HFFc6 (cell line): Measurements from ENCODE around the gene SERPINB8. TPM values are rescaled to one million over a fixed set of nuclear protein-coding genes. Genes with fewer than 3 reads are reported as not detected.

ENCODE experiments used
- DNase-seq: peaks from one replicate; pipeline ENCODE4 v3.0.0-alpha.2; 2018
- H3K27ac Mint-ChIP-seq: 2 replicates; pipeline ENCODE4 v1.8.0; 2020; ENCODE audit warnings: mild to moderate bottlenecking, mixed read lengths
- H3K27me3 Mint-ChIP-seq: 2 replicates; pipeline ENCODE4 v1.8.0; 2021; ENCODE audit warnings: mild to moderate bottlenecking, moderate library complexity, mixed read lengths; ENCODE audit not compliant: insufficient read depth
- H3K36me3 Mint-ChIP-seq: 2 replicates; pipeline ENCODE4 v1.8.0; 2021; ENCODE audit warnings: low read depth, mixed read lengths
- H3K4me1 Mint-ChIP-seq: 2 replicates; pipeline ENCODE4 v1.8.0; 2020; ENCODE audit warnings: low read depth, mixed read lengths
- H3K4me3 Mint-ChIP-seq: 2 replicates; pipeline ENCODE4 v1.8.0; 2020; ENCODE audit warnings: mild to moderate bottlenecking, moderate library complexity, mixed read lengths
- H3K9me3 Mint-ChIP-seq: 2 replicates; pipeline ENCODE4 v1.8.0; 2020; ENCODE audit warnings: mild to moderate bottlenecking, mixed read lengths
- CTCF ChIP-seq: fragments of 200-600 bp; sonication (generic); IDR thresholded peaks from 2 replicates; pipeline ENCODE4 v1.5.0; 2021; ENCODE audit warnings: antibody characterized with exemption, mild to moderate bottlenecking
- total RNA-seq, 6 experiments: library from RNA; stranded (reverse); fragmentation: NEBNext Ultra II Directional; extraction: Animal tissue kit (Norgen Biotek cat#: 25700); gene quantifications; 2 replicates in 1 of 6; 3 replicates in 5 of 6; pipeline ENCODE4 v1.2.3, GENCODE V29; 2021

The SERPINB8 gene
- total RNA-seq, 6 experiments from 2014 or later: 32.6 to 42.9 (median 36.9) TPM

- no peak for TF ChIP-seq CTCF
- H3K4me3 Mint-ChIP-seq: no peak overlapping the region
- no peak for DNase-seq
- H3K27me3 Mint-ChIP-seq: peaks cover 5% of the 10 kb centered on the region
- H3K36me3 Mint-ChIP-seq: no peaks in the 10 kb centered on the region
- H3K4me1 Mint-ChIP-seq: peaks cover 34% of the 10 kb centered on the region
- no peaks in the 10 kb centered on the region for H3K9me3 Mint-ChIP-seq
- no peak overlapping the region for H3K27ac Mint-ChIP-seq
These were observed 9.0 kb upstream of the SERPINB8 start for GRCh38 chr18:63960891-63961290.

- H3K4me1 Mint-ChIP-seq: peaks cover 27% of the 10 kb centered on the region
- H3K27me3 Mint-ChIP-seq: peaks cover 5% of the 10 kb centered on the region
- no peak overlapping the region for H3K4me3 Mint-ChIP-seq
- TF ChIP-seq CTCF: no peak
- DNase-seq: peak; percentile 9
- H3K9me3 Mint-ChIP-seq: no peaks in the 10 kb centered on the region
- no peak overlapping the region for H3K27ac Mint-ChIP-seq
- no peaks in the 10 kb centered on the region for H3K36me3 Mint-ChIP-seq
These were observed 8.4 kb upstream of the SERPINB8 start for GRCh38 chr18:63961435-63961980.

DNA sequence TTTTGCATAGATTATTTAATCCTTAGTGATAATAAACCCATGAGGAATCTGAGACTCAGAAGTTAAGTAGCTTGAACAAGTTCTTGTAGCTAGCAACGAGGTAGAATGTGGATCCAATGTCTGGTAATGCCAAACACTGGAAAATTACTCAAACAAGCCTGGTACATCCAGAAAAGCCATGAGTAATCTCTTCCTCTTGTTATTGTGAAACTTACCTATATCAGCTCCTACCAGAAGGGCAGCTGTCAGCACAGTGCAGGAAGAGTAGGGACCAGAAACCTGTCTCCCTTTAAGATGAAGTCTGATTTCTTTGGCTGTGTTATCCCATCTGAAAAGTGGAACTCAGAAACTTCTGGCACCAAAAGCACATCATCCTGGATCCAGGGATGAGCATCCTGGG is 7.7 kb upstream of the SERPINB8 start:
- no peaks in the 10 kb centered on the region for H3K36me3 Mint-ChIP-seq
- no peak for DNase-seq
- H3K27me3 Mint-ChIP-seq: peaks cover 6% of the 10 kb centered on the region
- no peak for TF ChIP-seq CTCF
- H3K4me3 Mint-ChIP-seq: no peak overlapping the region
- no peak overlapping the region for H3K27ac Mint-ChIP-seq
- peaks cover 21% of the 10 kb centered on the region for H3K4me1 Mint-ChIP-seq
- H3K9me3 Mint-ChIP-seq: no peaks in the 10 kb centered on the region

DNA sequence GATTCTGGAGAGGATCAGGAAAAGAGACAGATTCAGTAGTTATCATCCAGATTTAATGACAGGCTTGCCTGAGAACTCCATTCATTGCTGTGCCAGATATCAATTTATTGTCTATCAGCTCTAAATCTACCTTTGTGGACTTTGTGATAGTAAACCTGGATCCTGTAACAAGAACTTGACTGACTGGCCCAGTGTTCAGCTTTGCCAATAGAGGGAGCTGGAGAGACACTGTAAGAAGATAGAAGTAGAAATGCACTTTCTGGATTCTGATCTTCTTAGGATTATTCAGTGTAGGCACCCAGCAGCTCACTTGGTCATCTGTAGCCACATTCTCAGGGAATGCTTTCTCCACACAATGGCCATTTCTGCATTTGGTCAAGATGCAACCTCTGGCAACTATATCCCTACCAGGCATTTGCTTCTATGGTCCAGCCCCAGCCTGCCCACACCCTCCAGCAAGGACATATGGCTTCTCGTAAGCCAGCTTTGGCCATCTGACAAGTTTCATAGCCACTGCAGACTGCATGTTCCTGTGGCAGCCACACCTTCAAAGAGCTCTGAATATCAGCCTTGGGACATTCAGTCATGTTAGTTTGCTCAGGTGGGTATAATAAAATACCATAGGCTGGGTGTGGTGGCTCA is 6.1 kb upstream of the SERPINB8 start:
- peak; percentile 84 for TF ChIP-seq CTCF
- H3K4me3 Mint-ChIP-seq: no peak overlapping the region
- H3K4me1 Mint-ChIP-seq: peaks cover 28% of the 10 kb centered on the region
- DNase-seq: peak; percentile 63
- no peaks in the 10 kb centered on the region for H3K9me3 Mint-ChIP-seq
- peaks cover 6% of the 10 kb centered on the region for H3K27me3 Mint-ChIP-seq
- H3K36me3 Mint-ChIP-seq: no peaks in the 10 kb centered on the region
- no peak overlapping the region; the same call in 1 of the 2 replicates for H3K27ac Mint-ChIP-seq

DNA sequence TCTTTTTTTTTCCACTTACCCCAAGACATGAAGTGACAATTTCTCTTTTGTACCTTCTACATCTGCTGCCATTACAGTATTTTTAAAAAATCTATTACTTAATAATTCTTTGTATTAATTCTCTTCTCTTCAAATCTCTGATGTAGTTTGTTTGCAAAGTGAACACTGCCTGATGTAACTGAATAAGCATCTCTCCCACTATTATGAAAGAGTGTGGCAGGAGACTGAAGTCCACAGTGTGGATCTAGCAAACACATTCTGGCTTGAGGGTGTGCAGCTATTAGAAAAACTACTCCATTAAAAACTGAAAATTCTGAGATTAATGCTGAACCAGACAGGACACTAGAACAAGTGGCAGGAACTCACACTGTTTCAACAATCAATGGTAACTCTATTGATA is 5.0 kb upstream of the SERPINB8 start:
- H3K9me3 Mint-ChIP-seq: no peaks in the 10 kb centered on the region
- no peaks in the 10 kb centered on the region for H3K36me3 Mint-ChIP-seq
- DNase-seq: no peak
- H3K4me1 Mint-ChIP-seq: peaks cover 40% of the 10 kb centered on the region
- TF ChIP-seq CTCF: no peak
- H3K27me3 Mint-ChIP-seq: peaks cover 6% of the 10 kb centered on the region
- no peak overlapping the region for H3K27ac Mint-ChIP-seq
- no peak overlapping the region for H3K4me3 Mint-ChIP-seq
